Neutrophil (primary cell): Measurements from ENCODE around the gene LRRC15.

Experiments used
- H3K27ac ChIP-seq: fragments of 200-600 bp; sonication (generic); 2 replicates; pipeline ENCODE4 v1.5.1; 2016; ENCODE audit warnings: mild to moderate bottlenecking, moderate library complexity
- H3K27me3 ChIP-seq: fragments of 200-600 bp; sonication (generic); 2 replicates; pipeline ENCODE4 v1.6.0; 2016; ENCODE audit warnings: mild to moderate bottlenecking
- H3K36me3 ChIP-seq: fragments of 200-600 bp; sonication (generic); 2 replicates; pipeline ENCODE4 v1.5.1; 2017
- H3K4me1 ChIP-seq, 2 experiments: fragments of 200-600 bp in 1 of 2; sonication (generic) in 1 of 2; 1 replicate in 1 of 2; 2 replicates in 1 of 2; pipeline versions ENCODE4 v1.5.1 to v1.6.1; 2013 to 2016; ENCODE audit warnings: low read depth in 1 of 2, low read length in 1 of 2, mild to moderate bottlenecking in 1 of 2, moderate library complexity in 1 of 2; ENCODE audit not compliant: control insufficient read depth in 1 of 2, insufficient read depth in 1 of 2
- H3K4me3 ChIP-seq, 2 experiments: fragments of 200-600 bp in 1 of 2; sonication (generic) in 1 of 2; 1 replicate in 1 of 2; 2 replicates in 1 of 2; pipeline ENCODE4 v1.5.1; 2013 to 2016; ENCODE audit warnings: low read depth in 1 of 2, low read length in 1 of 2, mild to moderate bottlenecking in 1 of 2, moderate library complexity in 1 of 2
- H3K9me3 ChIP-seq: fragments of 200-600 bp; sonication (generic); 2 replicates; pipeline ENCODE4 v1.5.1; 2016
- TF ChIP-seq, protein P1 (sequence below): fragments of 200-600 bp; sonication (generic); IDR thresholded peaks from 2 replicates; pipeline ENCODE4 v1.5.1; 2016; ENCODE audit warnings: antibody characterized with exemption

Gene LRRC15

DNA sequence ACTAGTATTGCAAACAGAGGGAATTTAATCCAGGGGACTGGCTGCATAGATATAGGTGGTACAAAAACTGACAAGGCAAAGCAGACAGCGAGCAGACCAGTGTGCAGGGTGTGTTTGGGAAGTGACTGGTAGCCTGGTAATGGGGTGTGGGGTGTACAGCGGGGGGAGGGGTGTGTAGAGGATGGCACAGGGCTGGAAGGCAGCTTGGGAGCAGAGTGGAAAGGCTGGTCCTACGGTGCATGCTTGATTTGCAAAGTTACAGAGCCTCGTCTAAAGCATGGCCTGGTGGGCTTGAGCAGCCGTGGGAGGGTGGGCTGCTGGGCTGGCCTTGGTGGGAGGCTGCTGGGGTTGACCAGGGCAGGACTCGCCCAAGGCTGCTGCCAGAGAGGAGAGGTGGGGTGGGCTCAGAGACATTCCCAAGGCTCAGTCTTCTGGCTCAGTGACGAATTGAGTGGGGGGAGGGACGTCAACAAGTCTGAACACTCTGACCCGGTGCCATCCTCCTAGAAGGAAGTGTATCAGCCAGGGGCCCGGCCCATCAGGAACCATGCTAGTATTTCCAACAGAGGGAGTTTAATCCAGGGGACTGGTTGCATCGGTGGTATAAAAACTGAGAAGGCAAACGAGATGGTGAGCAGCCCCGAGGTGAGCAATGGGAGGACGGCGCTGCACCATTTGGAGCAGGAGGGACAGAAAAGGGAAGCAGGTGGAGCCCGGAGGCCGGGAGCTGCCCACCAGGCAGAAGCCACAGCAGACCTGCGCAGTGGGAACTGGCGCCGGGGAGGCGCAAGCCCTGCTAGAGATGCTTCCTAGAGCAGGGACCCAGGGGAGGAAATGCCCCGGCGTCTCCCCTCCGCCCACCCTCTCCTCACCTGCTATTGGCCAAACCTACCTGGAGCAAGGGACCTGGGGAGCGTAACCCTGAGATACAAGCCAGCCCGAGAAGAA, 47.6 kb downstream of the LRRC15 start:
- Histone ChIP-seq H3K27me3 (peaks cover 74% of the 10 kb centered on the region), H3K27ac (no peak overlapping the region), H3K4me3 (no peak overlapping the region), H3K36me3 (no peaks in the 10 kb centered on the region), H3K4me1 (no peaks in the 10 kb centered on the region), H3K9me3 (no peaks in the 10 kb centered on the region)
- TF ChIP-seq, protein P1, sequence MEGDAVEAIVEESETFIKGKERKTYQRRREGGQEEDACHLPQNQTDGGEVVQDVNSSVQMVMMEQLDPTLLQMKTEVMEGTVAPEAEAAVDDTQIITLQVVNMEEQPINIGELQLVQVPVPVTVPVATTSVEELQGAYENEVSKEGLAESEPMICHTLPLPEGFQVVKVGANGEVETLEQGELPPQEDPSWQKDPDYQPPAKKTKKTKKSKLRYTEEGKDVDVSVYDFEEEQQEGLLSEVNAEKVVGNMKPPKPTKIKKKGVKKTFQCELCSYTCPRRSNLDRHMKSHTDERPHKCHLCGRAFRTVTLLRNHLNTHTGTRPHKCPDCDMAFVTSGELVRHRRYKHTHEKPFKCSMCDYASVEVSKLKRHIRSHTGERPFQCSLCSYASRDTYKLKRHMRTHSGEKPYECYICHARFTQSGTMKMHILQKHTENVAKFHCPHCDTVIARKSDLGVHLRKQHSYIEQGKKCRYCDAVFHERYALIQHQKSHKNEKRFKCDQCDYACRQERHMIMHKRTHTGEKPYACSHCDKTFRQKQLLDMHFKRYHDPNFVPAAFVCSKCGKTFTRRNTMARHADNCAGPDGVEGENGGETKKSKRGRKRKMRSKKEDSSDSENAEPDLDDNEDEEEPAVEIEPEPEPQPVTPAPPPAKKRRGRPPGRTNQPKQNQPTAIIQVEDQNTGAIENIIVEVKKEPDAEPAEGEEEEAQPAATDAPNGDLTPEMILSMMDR, result no peak

DNA sequence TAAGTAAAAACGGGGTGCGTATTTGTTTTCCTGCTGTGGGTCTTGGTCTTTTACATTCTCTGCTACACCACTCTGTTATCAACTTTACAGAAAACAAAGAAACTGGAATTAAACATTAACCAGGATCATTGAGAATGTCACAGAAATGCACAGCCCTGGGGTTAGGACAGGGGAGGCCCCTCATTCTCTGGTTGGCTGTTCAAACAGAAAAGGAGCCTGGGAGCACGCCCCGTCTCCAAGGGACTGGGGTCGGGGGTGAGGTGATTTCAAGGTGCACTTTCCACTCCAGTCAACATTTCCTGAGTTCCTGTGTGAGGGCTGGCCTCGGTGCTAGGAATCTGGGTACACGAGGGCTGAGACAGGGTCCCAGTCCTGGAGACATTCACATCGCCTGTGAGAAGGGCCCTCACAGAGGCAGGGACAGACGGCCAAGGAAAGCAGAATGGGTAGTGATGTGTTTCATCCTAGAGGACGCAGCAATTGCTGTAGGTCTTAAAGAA, 48.7 kb downstream of the LRRC15 start:
- TF ChIP-seq, protein P1, result no peak
- Histone ChIP-seq H3K27me3 (peaks cover 85% of the 10 kb centered on the region), H3K27ac (no peak overlapping the region), H3K9me3 (no peaks in the 10 kb centered on the region), H3K36me3 (no peaks in the 10 kb centered on the region), H3K4me1 (peaks cover 0 to 4% of the 10 kb centered on the region in 2 experiments), H3K4me3 (no peak overlapping the region)

DNA sequence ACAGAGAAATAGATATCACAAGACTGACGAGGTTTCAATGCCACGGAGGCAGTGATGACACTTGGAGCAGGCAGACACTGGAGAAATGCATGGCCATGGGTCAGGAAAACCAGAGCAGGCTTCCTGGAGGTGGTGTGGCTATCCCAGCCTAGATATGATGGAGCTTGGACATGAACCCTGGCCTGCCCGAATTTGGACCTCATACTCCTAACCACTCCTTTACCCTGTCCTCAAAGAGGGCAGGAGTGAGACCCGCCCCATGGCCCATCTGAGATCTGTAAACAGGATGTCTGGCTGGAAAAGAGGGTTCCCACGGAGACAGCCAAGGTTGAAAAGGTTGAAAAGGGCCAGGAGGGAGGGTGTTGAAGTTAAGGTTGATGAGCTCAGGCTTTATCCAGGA, 49.4 kb downstream of the LRRC15 start:
- H3K27me3 ChIP-seq, result peaks cover 85% of the 10 kb centered on the region
- TF ChIP-seq, protein P1, result no peak

DNA sequence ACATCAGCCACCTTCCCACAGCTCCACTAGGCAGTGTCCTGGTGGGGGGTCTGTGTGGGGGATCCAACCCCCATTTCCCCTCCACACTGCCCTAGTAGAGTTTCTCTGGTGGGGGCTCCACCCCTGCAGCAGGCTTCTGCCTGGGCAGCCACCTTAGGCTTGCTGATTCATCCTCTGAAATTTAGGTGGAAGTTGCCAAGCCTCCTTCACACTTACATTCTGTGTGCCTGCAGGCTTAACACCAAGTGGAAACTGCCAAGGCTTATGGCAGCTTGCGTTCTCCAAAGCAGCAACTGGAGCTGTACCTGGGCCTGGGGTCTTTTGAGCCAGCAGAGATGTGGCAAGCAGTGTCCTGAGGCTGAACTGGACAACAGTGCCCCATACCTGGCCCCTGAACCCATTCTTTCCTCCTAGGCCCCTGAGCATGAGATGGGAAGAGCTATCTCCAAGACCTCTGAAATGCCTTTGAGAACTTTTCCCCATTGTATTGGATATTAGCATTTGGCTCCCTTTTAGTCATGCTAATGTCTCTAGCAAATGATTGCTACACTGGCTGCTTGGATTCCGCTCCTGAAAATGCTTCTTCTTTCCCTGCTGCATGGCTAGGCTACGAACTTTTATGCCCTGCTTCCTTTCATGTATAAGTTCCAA, 50.9 kb downstream of the LRRC15 start:
- no peak overlapping the region for H3K27ac ChIP-seq
- TF ChIP-seq, protein P1, result no peak
- H3K4me3 ChIP-seq, result no peak overlapping the region
- no peaks in the 10 kb centered on the region for H3K36me3 ChIP-seq
- no peaks in the 10 kb centered on the region for H3K9me3 ChIP-seq
- H3K27me3 ChIP-seq, result peaks cover 86% of the 10 kb centered on the region
- H3K4me1 ChIP-seq, result peaks cover 7 to 12% of the 10 kb centered on the region in 2 experiments

More for the DNA sequence above, 49.4 kb downstream of the LRRC15 start:
- no peak overlapping the region for H3K27ac ChIP-seq
- H3K9me3 ChIP-seq, result no peaks in the 10 kb centered on the region
- no peaks in the 10 kb centered on the region for H3K36me3 ChIP-seq
- H3K4me1 ChIP-seq, result peaks cover 5 to 11% of the 10 kb centered on the region in 2 experiments
- H3K4me3 ChIP-seq, result no peak overlapping the region

DNA sequence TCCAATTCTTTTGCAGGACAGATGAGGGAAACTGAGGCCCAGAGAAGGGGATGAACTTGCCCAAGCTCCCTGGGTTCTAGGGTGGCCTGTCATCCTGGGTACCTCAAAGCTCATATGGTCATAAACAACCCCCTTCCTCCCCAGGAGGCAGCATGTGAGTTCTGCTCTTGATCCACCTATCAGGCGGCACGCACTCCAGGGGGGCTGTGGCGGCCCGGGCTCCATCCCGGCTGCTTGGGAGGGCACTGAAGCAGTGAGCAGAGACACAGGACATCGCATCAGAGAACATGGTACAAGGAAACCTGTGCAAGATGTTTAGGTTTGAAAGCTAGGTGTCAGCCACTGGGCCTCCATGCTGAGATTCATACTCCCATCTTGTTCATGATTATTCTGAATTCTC, 52.6 kb downstream of the LRRC15 start:
- no peak overlapping the region for H3K27ac ChIP-seq
- TF ChIP-seq, protein P1, result no peak
- H3K9me3 ChIP-seq, result no peaks in the 10 kb centered on the region
- H3K4me1 ChIP-seq, result peaks cover 7 to 12% of the 10 kb centered on the region in 2 experiments
- peaks cover 87% of the 10 kb centered on the region for H3K27me3 ChIP-seq
- H3K4me3 ChIP-seq, result no peak overlapping the region
- H3K36me3 ChIP-seq, result no peaks in the 10 kb centered on the region
